Mesenchymal stem cell (in vitro differentiated cells and primary cell): ENCODE data around the gene SERPINA10.

Source experiments
- DNase-seq: peaks from one replicate; pipeline ENCODE4 v3.0.0-alpha.2; 2013
- H2AFZ ChIP-seq: one replicate; pipeline ENCODE4 v1.6.1; 2013; ENCODE audit warnings: low read depth, mild to moderate bottlenecking, control low read depth, inconsistent platforms, low read length, moderate library complexity
- H2AK5ac ChIP-seq: 2 replicates; pipeline ENCODE4 v1.6.1; 2013; ENCODE audit warnings: low read length, moderate library complexity, mild to moderate bottlenecking, inconsistent platforms; ENCODE audit not compliant: severe bottlenecking
- H2BK120ac ChIP-seq: one replicate; pipeline ENCODE4 v1.6.1; 2013; ENCODE audit warnings: low read depth, mild to moderate bottlenecking, inconsistent platforms, low read length, moderate library complexity
- H2BK12ac ChIP-seq, 2 experiments: one replicate each; pipeline ENCODE4 v1.6.1; 2013; ENCODE audit warnings: inconsistent platforms in 2 of 2, low read length in 2 of 2, mild to moderate bottlenecking in 2 of 2, moderate library complexity in 2 of 2, control low read depth in 1 of 2
- H2BK15ac ChIP-seq: one replicate; pipeline ENCODE4 v1.6.1; 2013; ENCODE audit warnings: mild to moderate bottlenecking, low read depth, inconsistent platforms; ENCODE audit not compliant: poor library complexity, severe bottlenecking
- H2BK5ac ChIP-seq: 2 replicates; pipeline ENCODE4 v1.6.1; 2013; ENCODE audit warnings: low read depth, mild to moderate bottlenecking, low read length, control low read depth, inconsistent platforms; ENCODE audit not compliant: poor library complexity, severe bottlenecking
- H3K14ac ChIP-seq, 2 experiments: one replicate each; pipeline ENCODE4 v1.6.1; 2013; ENCODE audit warnings: inconsistent platforms in 2 of 2, low read length in 2 of 2, control low read depth in 1 of 2, mild to moderate bottlenecking in 1 of 2, moderate library complexity in 1 of 2
- H3K18ac ChIP-seq, 2 experiments: one replicate each; pipeline ENCODE4 v1.6.1; 2013; ENCODE audit warnings: inconsistent platforms in 2 of 2, low read length in 2 of 2, control low read depth in 1 of 2, low read depth in 1 of 2, mild to moderate bottlenecking in 1 of 2
- H3K23ac ChIP-seq, 2 experiments: one replicate each; pipeline ENCODE4 v1.6.1; 2013; ENCODE audit warnings: inconsistent platforms in 2 of 2, low read length in 2 of 2, mild to moderate bottlenecking in 2 of 2, moderate library complexity in 2 of 2, control low read depth in 1 of 2
- H3K27ac ChIP-seq: 2 replicates; pipeline ENCODE4 v1.5.1; 2013; ENCODE audit warnings: mild to moderate bottlenecking, moderate library complexity, low read length, control low read depth, inconsistent platforms; ENCODE audit not compliant: poor library complexity, severe bottlenecking
- H3K27me3 ChIP-seq, 2 experiments: 2 replicates each; pipeline versions ENCODE4 v1.6.1 to v1.7.0; 2013; ENCODE audit warnings: low read length in 2 of 2, mild to moderate bottlenecking in 2 of 2, moderate library complexity in 2 of 2, control low read depth in 1 of 2, inconsistent platforms in 1 of 2; ENCODE audit not compliant: control insufficient read depth in 1 of 2, insufficient read depth in 1 of 2
- H3K36me3 ChIP-seq, 2 experiments: 2 replicates each; pipeline versions ENCODE4 v1.6.1 to v1.7.0; 2013; ENCODE audit warnings: low read length in 2 of 2, control low read depth in 1 of 2, inconsistent platforms in 1 of 2, low read depth in 1 of 2, mild to moderate bottlenecking in 1 of 2; ENCODE audit not compliant: insufficient read depth in 2 of 2, control insufficient read depth in 1 of 2
- H3K4ac ChIP-seq, 2 experiments: one replicate each; pipeline ENCODE4 v1.6.1; 2013; ENCODE audit warnings: inconsistent platforms in 2 of 2, low read length in 2 of 2, mild to moderate bottlenecking in 2 of 2, moderate library complexity in 2 of 2, control low read depth in 1 of 2, low read depth in 1 of 2
- H3K4me1 ChIP-seq: 2 replicates; pipeline ENCODE4 v1.6.1; 2013; ENCODE audit warnings: low read depth, low read length, control low read depth; ENCODE audit not compliant: control insufficient read depth, insufficient read depth
- H3K4me2 ChIP-seq: 2 replicates; pipeline ENCODE4 v1.6.1; 2013; ENCODE audit warnings: low read length, mild to moderate bottlenecking, inconsistent platforms; ENCODE audit not compliant: poor library complexity, severe bottlenecking
- H3K4me3 ChIP-seq, 2 experiments: 2 replicates each; pipeline versions ENCODE4 v1.5.1 to v1.7.0; 2013; ENCODE audit warnings: low read length in 2 of 2, mild to moderate bottlenecking in 2 of 2, control low read depth in 1 of 2, low read depth in 1 of 2; ENCODE audit not compliant: insufficient read depth in 1 of 2
- H3K79me1 ChIP-seq: replicated peaks from 2 replicates; pipeline ENCODE4 v1.6.1; 2013; ENCODE audit warnings: mild to moderate bottlenecking, control low read depth, low read length, inconsistent platforms; ENCODE audit not compliant: poor library complexity, severe bottlenecking
- H3K9ac ChIP-seq: 2 replicates; pipeline ENCODE4 v1.7.0; 2013; ENCODE audit warnings: mild to moderate bottlenecking, low read length, moderate library complexity
- H3K9me3 ChIP-seq: 2 replicates; pipeline ENCODE4 v1.7.0; 2013; ENCODE audit warnings: mild to moderate bottlenecking, low read length; ENCODE audit not compliant: control insufficient read depth
- H4K8ac ChIP-seq: one replicate; pipeline ENCODE4 v1.6.1; 2013; ENCODE audit warnings: inconsistent platforms, mild to moderate bottlenecking, low read length, moderate library complexity
- H4K91ac ChIP-seq: one replicate; pipeline ENCODE4 v1.6.1; 2013; ENCODE audit warnings: mild to moderate bottlenecking, low read length, inconsistent platforms
- WGBS: methylation state at CpG from one replicate; pipeline ENCODE4 v1.1.7; 2013; ENCODE audit warnings: mixed read lengths; 5-methylcytosine and 5-hydroxymethylcytosine counted together

Gene SERPINA10

DNA sequence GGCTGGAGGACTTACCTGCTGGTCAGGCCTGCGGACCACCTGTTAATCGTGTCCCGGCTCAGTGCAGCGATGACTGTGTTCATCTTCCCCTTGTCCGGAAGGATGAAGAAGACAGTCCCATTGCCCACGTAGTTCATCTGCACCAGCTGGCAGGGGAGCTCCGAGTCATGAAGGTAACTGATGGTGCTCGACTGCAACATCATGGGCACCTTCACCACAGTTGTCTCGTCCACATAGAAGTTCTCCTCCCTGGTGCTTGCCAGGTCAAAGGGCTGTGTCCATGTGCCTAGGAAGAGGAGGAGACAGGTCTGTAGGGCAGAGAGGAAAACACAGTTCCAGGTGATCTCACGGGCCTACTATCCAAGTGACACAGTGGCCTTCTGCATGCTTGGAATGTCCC lies 16.7 kb upstream of the SERPINA10 start:
- Histone ChIP-seq H3K36me3 (no peaks in the 10 kb centered on the region), H2AK5ac (no peak overlapping the region), H4K91ac (no peak overlapping the region), H3K4ac (no peak overlapping the region), H2BK120ac (no peak overlapping the region), H3K27me3 (peaks cover 0 to under 1% of the 10 kb centered on the region in 2 experiments), H3K9me3 (peaks cover 20% of the 10 kb centered on the region), H2BK15ac (no peak overlapping the region), H3K4me3 (no peak overlapping the region), H3K4me2 (no peak overlapping the region), H3K27ac (no peak overlapping the region), H2BK12ac (no peak overlapping the region), H3K18ac (no peak overlapping the region), H2BK5ac (no peak overlapping the region), H3K14ac (no peak overlapping the region), H2AFZ (no peak overlapping the region), H3K9ac (no peak overlapping the region), H3K4me1 (no peaks in the 10 kb centered on the region), H4K8ac (no peak overlapping the region), H3K79me1 (no peaks in the 10 kb centered on the region), H3K23ac (no peak overlapping the region)
- 72% methylated on average over 9 of the region's 10 CpGs for WGBS
- no peak for DNase-seq

DNA sequence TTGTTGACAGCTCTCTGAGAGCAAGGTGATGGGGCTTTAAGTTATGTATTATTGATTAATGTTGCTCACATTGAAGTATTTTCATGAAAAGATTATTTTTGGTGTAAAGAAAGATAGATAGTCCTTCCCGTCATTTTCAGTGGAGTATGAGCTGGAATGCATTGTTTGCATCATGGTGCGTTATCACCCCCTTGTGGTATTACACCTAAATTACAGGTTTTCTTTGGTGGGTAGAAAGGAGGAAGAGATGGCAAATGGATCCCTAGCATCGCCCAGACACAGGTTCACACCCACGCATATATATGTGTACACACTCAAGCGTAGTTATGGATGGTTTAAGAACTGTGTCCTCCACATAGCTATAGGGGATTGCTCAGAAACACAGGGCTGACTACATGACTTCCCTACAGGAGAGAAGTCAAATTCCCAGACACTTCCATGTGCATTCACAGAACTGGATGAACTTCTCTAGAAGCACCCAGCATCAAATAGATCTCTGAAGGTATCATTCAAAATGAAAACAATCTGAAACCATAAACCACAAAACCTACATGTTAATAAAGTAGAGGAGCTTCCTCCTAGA lies 14.4 kb upstream of the SERPINA10 start:
- H3K4me3 ChIP-seq, result no peak overlapping the region
- H2AFZ ChIP-seq, result no peak overlapping the region
- no peak overlapping the region for H4K8ac ChIP-seq
- no peak overlapping the region for H2BK15ac ChIP-seq
- H2BK12ac ChIP-seq, result no peak overlapping the region
- H4K91ac ChIP-seq, result no peak overlapping the region
- no peak overlapping the region for H3K4ac ChIP-seq
- H3K27me3 ChIP-seq, result peaks cover 0 to 5% of the 10 kb centered on the region in 2 experiments
- no peaks in the 10 kb centered on the region for H3K4me1 ChIP-seq
- peaks cover 20% of the 10 kb centered on the region for H3K9me3 ChIP-seq
- H3K14ac ChIP-seq, result no peak overlapping the region
- no peaks in the 10 kb centered on the region for H3K36me3 ChIP-seq
- DNase-seq, result no peak
- no peak overlapping the region for H3K27ac ChIP-seq
- H2AK5ac ChIP-seq, result no peak overlapping the region
- no peak overlapping the region for H3K9ac ChIP-seq
- no peak overlapping the region for H2BK120ac ChIP-seq
- no peak overlapping the region for H3K18ac ChIP-seq
- H2BK5ac ChIP-seq, result no peak overlapping the region
- no peak overlapping the region for H3K4me2 ChIP-seq
- 54% methylated on average over 5 of the region's 5 CpGs for WGBS
- H3K79me1 ChIP-seq, result no peaks in the 10 kb centered on the region
- no peak overlapping the region for H3K23ac ChIP-seq

DNA sequence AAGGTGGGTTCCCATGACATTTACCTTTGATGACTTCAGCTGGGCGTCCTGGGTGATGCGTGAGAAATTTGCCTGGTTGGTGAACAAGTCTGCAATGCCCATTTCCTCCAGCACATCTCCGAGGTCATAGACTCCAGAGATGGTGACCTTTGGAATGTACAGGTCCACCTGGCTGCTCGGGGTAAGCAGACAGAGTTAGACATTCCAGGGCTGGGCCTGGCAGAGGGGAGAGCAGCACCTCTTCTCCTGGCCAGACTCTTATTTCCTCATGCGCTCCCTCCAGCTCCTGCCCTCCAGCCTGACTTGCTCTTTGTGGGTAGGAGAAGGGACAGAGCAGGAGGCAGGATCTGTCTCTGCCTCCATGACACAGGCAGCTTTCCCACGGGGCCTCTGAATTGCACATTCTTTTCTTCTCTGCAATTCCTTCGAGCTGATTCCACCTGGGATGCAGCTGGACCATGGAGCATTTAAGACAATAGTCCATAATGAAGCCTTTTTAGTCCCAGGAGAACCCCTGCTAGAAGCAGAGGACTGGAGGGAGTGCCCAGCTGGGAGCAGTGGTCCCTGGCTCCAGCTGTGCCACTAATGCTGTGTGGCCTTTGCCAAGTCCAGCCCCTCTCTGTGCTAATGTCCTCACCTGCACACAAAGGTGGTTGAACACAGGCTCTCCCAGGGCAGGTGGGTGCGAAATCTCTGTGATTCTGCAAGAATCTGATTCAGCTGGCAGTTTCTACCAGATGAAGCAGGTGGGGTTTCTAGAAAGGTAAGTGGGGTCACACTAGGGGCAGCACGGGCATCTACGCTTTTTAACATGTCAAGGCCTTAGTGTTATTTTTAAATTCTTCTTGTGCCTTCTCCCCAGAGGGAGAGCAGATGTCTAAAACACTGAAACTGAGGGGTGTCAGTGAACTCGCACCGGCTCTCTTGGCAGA lies 13.2 kb upstream of the SERPINA10 start:
- H3K23ac ChIP-seq, result no peak overlapping the region
- 71% methylated on average over 11 of the region's 12 CpGs for WGBS
- no peak overlapping the region for H3K9ac ChIP-seq
- no peak overlapping the region for H2AK5ac ChIP-seq
- H3K36me3 ChIP-seq, result no peaks in the 10 kb centered on the region
- H4K8ac ChIP-seq, result no peak overlapping the region
- H2BK15ac ChIP-seq, result no peak overlapping the region
- peaks cover 20% of the 10 kb centered on the region for H3K9me3 ChIP-seq
- no peak overlapping the region for H4K91ac ChIP-seq
- no peak overlapping the region for H3K4me3 ChIP-seq
- H3K14ac ChIP-seq, result no peak overlapping the region
- H2BK12ac ChIP-seq, result no peak overlapping the region
- no peak overlapping the region for H3K4ac ChIP-seq
- H3K79me1 ChIP-seq, result no peaks in the 10 kb centered on the region
- no peak for DNase-seq
- H3K27ac ChIP-seq, result no peak overlapping the region
- H3K4me2 ChIP-seq, result no peak overlapping the region
- no peaks in the 10 kb centered on the region for H3K4me1 ChIP-seq
- H2BK5ac ChIP-seq, result no peak overlapping the region
- H2AFZ ChIP-seq, result no peak overlapping the region
- no peak overlapping the region for H3K18ac ChIP-seq
- H2BK120ac ChIP-seq, result no peak overlapping the region
- H3K27me3 ChIP-seq, result peaks cover 0 to 5% of the 10 kb centered on the region in 2 experiments

DNA sequence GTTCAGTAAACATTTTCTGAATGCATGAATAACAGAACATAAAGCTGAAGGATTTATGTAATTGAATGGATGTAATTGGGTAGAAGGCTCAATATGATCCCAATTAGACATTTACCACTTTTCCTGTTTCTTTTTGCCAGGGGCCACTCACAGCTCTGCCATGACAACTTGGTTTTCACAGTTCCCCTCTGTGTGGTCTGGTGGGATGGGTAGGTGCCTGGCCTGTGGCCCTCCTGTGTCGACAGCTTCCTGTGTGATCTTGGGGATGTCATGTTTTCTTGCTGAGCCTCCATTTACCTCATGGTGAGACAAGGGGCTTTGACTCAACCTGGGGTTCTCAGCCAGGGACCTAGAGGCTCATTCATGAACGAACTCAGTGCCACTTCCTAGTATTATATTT lies 12.6 kb upstream of the SERPINA10 start:
- Histone ChIP-seq H3K79me1 (no peaks in the 10 kb centered on the region), H3K4me2 (no peak overlapping the region), H3K9ac (no peak overlapping the region), H2AFZ (no peak overlapping the region), H3K4me3 (no peak overlapping the region), H3K9me3 (peaks cover 20% of the 10 kb centered on the region), H2AK5ac (no peak overlapping the region), H2BK5ac (no peak overlapping the region), H2BK120ac (no peak overlapping the region), H2BK12ac (no peak overlapping the region), H3K18ac (no peak overlapping the region), H2BK15ac (no peak overlapping the region), H3K14ac (no peak overlapping the region), H4K8ac (no peak overlapping the region), H3K27me3 (peaks cover 0 to 5% of the 10 kb centered on the region in 2 experiments), H4K91ac (no peak overlapping the region), H3K4me1 (no peaks in the 10 kb centered on the region), H3K23ac (no peak overlapping the region), H3K4ac (no peak overlapping the region), H3K36me3 (no peaks in the 10 kb centered on the region), H3K27ac (no peak overlapping the region)
- 100% methylated on average over 1 of the region's 2 CpGs for WGBS
- no peak for DNase-seq
